OCI-LY1 (cell line): ENCODE results near the gene SLC25A42.
A peak's percentile ranks its signal among the peaks of the same experiment; 100 is the strongest.

Experiments used
- H2AFZ ChIP-seq: fragments of 200-600 bp; sonication (generic), shearing (Covaris generic); 2 replicates; pipeline ENCODE4 v1.6.0; 2014; ENCODE audit warnings: antibody characterized with exemption, mild to moderate bottlenecking, low read length
- H3F3A ChIP-seq: fragments of 200-600 bp; sonication (generic), shearing (Covaris generic); 2 replicates; pipeline ENCODE4 v1.6.0; 2014; ENCODE audit warnings: mild to moderate bottlenecking, antibody characterized with exemption, low read length, moderate library complexity; ENCODE audit not compliant: insufficient read depth
- H3K27ac ChIP-seq: fragments of 200-600 bp; sonication (generic); 2 replicates; pipeline ENCODE4 v1.5.1; 2014; ENCODE audit warnings: low read length, mixed run types, mild to moderate bottlenecking, low read depth; ENCODE audit not compliant: poor library complexity, severe bottlenecking
- H3K27me3 ChIP-seq: fragments of 200-600 bp; sonication (generic); 2 replicates; pipeline ENCODE4 v1.6.0; 2014; ENCODE audit warnings: antibody characterized with exemption, mild to moderate bottlenecking, low read length, moderate library complexity; ENCODE audit not compliant: insufficient read depth
- H3K36me3 ChIP-seq: fragments of 200-600 bp; sonication (generic); 2 replicates; pipeline ENCODE4 v1.6.1; 2014; ENCODE audit warnings: mild to moderate bottlenecking, antibody characterized with exemption, low read length, moderate library complexity, mixed read lengths; ENCODE audit not compliant: insufficient read depth
- H3K4me1 ChIP-seq: fragments of 200-600 bp; sonication (generic); 2 replicates; pipeline ENCODE4 v1.5.1; 2014; ENCODE audit warnings: mild to moderate bottlenecking, low read length, moderate library complexity; ENCODE audit not compliant: insufficient read depth, severe bottlenecking
- H3K4me2 ChIP-seq: fragments of 200-600 bp; sonication (generic), shearing (Covaris generic); 2 replicates; pipeline ENCODE4 v1.6.1; 2014; ENCODE audit warnings: low read length
- H3K4me3 ChIP-seq: fragments of 200-600 bp; sonication (generic); 2 replicates; pipeline ENCODE4 v1.5.1; 2014; ENCODE audit warnings: low read length, low read depth, mild to moderate bottlenecking, mixed read lengths; ENCODE audit not compliant: poor library complexity, severe bottlenecking
- H3K79me2 ChIP-seq: fragments of 200-600 bp; shearing (Covaris generic); 2 replicates; pipeline ENCODE4 v1.6.1; 2016; ENCODE audit warnings: mixed run types, low read length, mixed read lengths; ENCODE audit not compliant: insufficient read depth
- H3K9ac ChIP-seq: fragments of 200-600 bp; sonication (generic), shearing (Covaris generic); 2 replicates; pipeline ENCODE4 v1.6.1; 2014; ENCODE audit warnings: mild to moderate bottlenecking, low read length, mixed read lengths
- H3K9me2 ChIP-seq: fragments of 200-600 bp; sonication (generic), shearing (Covaris generic); 2 replicates; pipeline ENCODE4 v1.6.1; 2014; ENCODE audit warnings: low read depth, mild to moderate bottlenecking, low read length, mixed read lengths
- H3K9me3 ChIP-seq: fragments of 200-600 bp; shearing (Covaris generic); 2 replicates; pipeline ENCODE4 v1.6.1; 2014; ENCODE audit warnings: low read length, mixed read lengths
- H4K20me1 ChIP-seq: fragments of 200-600 bp; sonication (generic), shearing (Covaris generic); 2 replicates; pipeline ENCODE4 v1.6.0; 2016; ENCODE audit warnings: mild to moderate bottlenecking, low read length; ENCODE audit not compliant: insufficient read depth
- EZH2 ChIP-seq: fragments of 200-600 bp; sonication (generic), shearing (Covaris generic); IDR thresholded peaks from 2 replicates; pipeline ENCODE4 v1.8.0; 2017; ENCODE audit warnings: borderline replicate concordance, mixed run types, mild to moderate bottlenecking, antibody characterized with exemption, low read length, moderate library complexity, mixed read lengths
- TF ChIP-seq, protein P1 (sequence below): fragments of 200-600 bp; sonication (generic), shearing (Covaris generic); IDR thresholded peaks from 2 replicates; pipeline ENCODE4 v1.5.1; 2017; ENCODE audit warnings: mild to moderate bottlenecking, antibody characterized with exemption, low read length, moderate library complexity, mixed read lengths

SLC25A42 gene

GRCh38 chr19:19053508-19054314 lies 10.1 kb upstream of the SLC25A42 start:
- H3K36me3 ChIP-seq = peaks cover 91% of the 10 kb centered on the region
- H3K4me2 ChIP-seq = no peak overlapping the region
- H3K9ac ChIP-seq = no peak overlapping the region
- no peaks in the 10 kb centered on the region for H3K9me2 ChIP-seq
- no peak overlapping the region for H3K4me3 ChIP-seq
- no peaks in the 10 kb centered on the region for H3K79me2 ChIP-seq
- no peak for TF ChIP-seq EZH2
- TF ChIP-seq, protein P1, sequence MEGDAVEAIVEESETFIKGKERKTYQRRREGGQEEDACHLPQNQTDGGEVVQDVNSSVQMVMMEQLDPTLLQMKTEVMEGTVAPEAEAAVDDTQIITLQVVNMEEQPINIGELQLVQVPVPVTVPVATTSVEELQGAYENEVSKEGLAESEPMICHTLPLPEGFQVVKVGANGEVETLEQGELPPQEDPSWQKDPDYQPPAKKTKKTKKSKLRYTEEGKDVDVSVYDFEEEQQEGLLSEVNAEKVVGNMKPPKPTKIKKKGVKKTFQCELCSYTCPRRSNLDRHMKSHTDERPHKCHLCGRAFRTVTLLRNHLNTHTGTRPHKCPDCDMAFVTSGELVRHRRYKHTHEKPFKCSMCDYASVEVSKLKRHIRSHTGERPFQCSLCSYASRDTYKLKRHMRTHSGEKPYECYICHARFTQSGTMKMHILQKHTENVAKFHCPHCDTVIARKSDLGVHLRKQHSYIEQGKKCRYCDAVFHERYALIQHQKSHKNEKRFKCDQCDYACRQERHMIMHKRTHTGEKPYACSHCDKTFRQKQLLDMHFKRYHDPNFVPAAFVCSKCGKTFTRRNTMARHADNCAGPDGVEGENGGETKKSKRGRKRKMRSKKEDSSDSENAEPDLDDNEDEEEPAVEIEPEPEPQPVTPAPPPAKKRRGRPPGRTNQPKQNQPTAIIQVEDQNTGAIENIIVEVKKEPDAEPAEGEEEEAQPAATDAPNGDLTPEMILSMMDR = peak; percentile 78
- no peaks in the 10 kb centered on the region for H3K27me3 ChIP-seq
- no peaks in the 10 kb centered on the region for H3K4me1 ChIP-seq
- H3K9me3 ChIP-seq = no peaks in the 10 kb centered on the region
- no peaks in the 10 kb centered on the region for H4K20me1 ChIP-seq
- H2AFZ ChIP-seq = no peak overlapping the region
- H3F3A ChIP-seq = no peaks in the 10 kb centered on the region
- no peak overlapping the region for H3K27ac ChIP-seq

- no peaks in the 10 kb centered on the region for H3F3A ChIP-seq
- peaks cover 91% of the 10 kb centered on the region for H3K36me3 ChIP-seq
- H3K79me2 ChIP-seq = no peaks in the 10 kb centered on the region
- no peak overlapping the region for H3K9ac ChIP-seq
- H4K20me1 ChIP-seq = no peaks in the 10 kb centered on the region
- H3K27ac ChIP-seq = no peak overlapping the region
- H3K27me3 ChIP-seq = no peaks in the 10 kb centered on the region
- TF ChIP-seq, protein P1 = no peak
- TF ChIP-seq EZH2 = no peak
- no peaks in the 10 kb centered on the region for H3K4me1 ChIP-seq
- H3K9me2 ChIP-seq = no peaks in the 10 kb centered on the region
- H3K4me2 ChIP-seq = no peak overlapping the region
- no peak overlapping the region for H3K4me3 ChIP-seq
- H3K9me3 ChIP-seq = no peaks in the 10 kb centered on the region
- no peak overlapping the region for H2AFZ ChIP-seq
Measured at GRCh38 chr19:19054315-19054938, 9.4 kb upstream of the SLC25A42 start.

GRCh38 chr19:19054939-19055440 lies 8.8 kb upstream of the SLC25A42 start:
- TF ChIP-seq EZH2 = no peak
- TF ChIP-seq, protein P1 = no peak
- H3K4me1 ChIP-seq = no peaks in the 10 kb centered on the region
- H2AFZ ChIP-seq = no peak overlapping the region
- H3K27me3 ChIP-seq = no peaks in the 10 kb centered on the region
- H3K9ac ChIP-seq = no peak overlapping the region
- H3K79me2 ChIP-seq = no peaks in the 10 kb centered on the region
- H4K20me1 ChIP-seq = no peaks in the 10 kb centered on the region
- H3K9me3 ChIP-seq = no peaks in the 10 kb centered on the region
- H3F3A ChIP-seq = no peaks in the 10 kb centered on the region
- H3K4me2 ChIP-seq = no peak overlapping the region
- H3K9me2 ChIP-seq = no peaks in the 10 kb centered on the region
- H3K4me3 ChIP-seq = no peak overlapping the region
- H3K27ac ChIP-seq = no peak overlapping the region
- peaks cover 87% of the 10 kb centered on the region for H3K36me3 ChIP-seq
